Muscle of leg (tissue), 11 donors: ENCODE measurements around the gene PRDM2. TPM values are rescaled to one million over a fixed set of nuclear protein-coding genes. Genes with fewer than 3 reads are reported as not detected.
A peak's percentile ranks its signal among the peaks of the same experiment; 100 is the strongest.

Source experiments
- DNase-seq: peaks from one replicate; pipeline ENCODE4 v3.0.0; 2013
- H3K27ac ChIP-seq: one replicate; pipeline ENCODE4 v1.5.1; 2013; ENCODE audit warnings: mild to moderate bottlenecking, low read length, control low read depth
- H3K27me3 ChIP-seq: one replicate; pipeline ENCODE4 v1.6.1; 2013; ENCODE audit warnings: low read length; ENCODE audit not compliant: control insufficient read depth, insufficient read depth
- H3K36me3 ChIP-seq: one replicate; pipeline ENCODE4 v1.6.1; 2013; ENCODE audit warnings: low read length; ENCODE audit not compliant: control insufficient read depth, insufficient read depth
- H3K4me1 ChIP-seq: one replicate; pipeline ENCODE4 v1.6.1; 2013; ENCODE audit warnings: low read length; ENCODE audit not compliant: control insufficient read depth, insufficient read depth
- H3K4me3 ChIP-seq: one replicate; pipeline ENCODE4 v1.5.1; 2013; ENCODE audit warnings: low read length, control low read depth
- H3K9me3 ChIP-seq: replicated peaks from 2 replicates; pipeline ENCODE4 v1.6.1; 2013; ENCODE audit warnings: low read depth, low read length; ENCODE audit not compliant: control insufficient read depth
- WGBS: methylation state at CpG from one replicate; pipeline ENCODE4 v1.1.5; 2013; ENCODE audit warnings: missing lambda C conversion rate; ENCODE audit not compliant: insufficient coverage; 5-methylcytosine and 5-hydroxymethylcytosine counted together
- polyA plus RNA-seq, 8 donors: library from polyadenylated mRNA; unstranded; fragments of 120-200 nt; gene quantifications; one replicate each; pipeline versions ENCODE4 v1.2.1 to v1.2.3, GENCODE V29; 2013; ENCODE audit warnings: inconsistent platforms in 1 of 8, low replicate concordance in 1 of 8; ENCODE audit not compliant: insufficient read length in 8 of 8, insufficient read depth in 1 of 8
- total RNA-seq: library from RNA; stranded (reverse); fragments of 120-200 nt; gene quantifications from one replicate; pipeline ENCODE4 v1.2.4, GENCODE V29; 2013

Gene PRDM2
- total and polyA plus RNA-seq, 9 donors = 17.0 to 45.3 (median 36.8) TPM

DNA sequence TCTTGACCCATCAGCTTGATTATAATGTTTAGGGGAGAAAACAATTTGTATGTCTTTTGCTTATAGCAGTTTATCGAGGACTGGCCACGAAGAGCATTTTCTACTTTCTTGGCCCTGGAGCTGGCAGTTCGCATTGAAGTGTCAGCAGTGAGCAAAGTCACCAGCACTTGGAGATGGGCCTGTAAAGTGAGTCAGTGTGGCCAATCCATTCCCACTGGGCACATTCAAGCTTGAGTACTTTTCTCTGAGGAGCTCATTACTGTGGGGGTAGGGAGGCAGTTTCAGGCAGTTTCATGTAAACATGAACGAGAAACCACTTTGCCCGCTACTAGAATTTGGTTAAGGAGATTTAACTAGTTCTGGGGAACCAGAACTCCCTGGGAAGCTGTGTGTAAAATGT lies 164.8 kb downstream of the PRDM2 start:
- H3K27me3 ChIP-seq = no peaks in the 10 kb centered on the region
- no peak overlapping the region for H3K4me3 ChIP-seq
- H3K4me1 ChIP-seq = peaks cover 9% of the 10 kb centered on the region
- no peaks in the 10 kb centered on the region for H3K9me3 ChIP-seq
- no peaks in the 10 kb centered on the region for H3K36me3 ChIP-seq
- no CpG with 5 or more reads among the region's 5 CpGs for whole genome bisulfite sequencing
- H3K27ac ChIP-seq = no peak overlapping the region
- peak; percentile 52 for DNase-seq

DNA sequence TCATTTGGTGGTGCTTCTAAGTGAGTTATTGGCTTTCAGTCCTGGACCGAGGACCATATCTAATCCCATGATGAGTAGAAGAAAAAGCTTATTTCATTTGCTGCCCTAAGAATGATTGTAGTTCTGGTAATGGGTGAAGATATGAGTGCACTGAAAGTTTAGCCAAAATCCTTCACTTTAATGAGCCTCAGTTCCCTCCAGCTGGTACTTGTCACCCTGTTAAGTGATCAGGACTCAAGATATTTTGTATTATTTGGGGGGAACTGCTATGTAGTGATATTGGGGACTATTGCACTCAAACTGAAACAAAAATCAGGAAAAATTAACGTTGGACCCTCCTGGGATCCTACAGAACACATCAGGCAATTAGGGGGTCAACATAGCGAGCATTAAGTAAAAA lies 165.9 kb downstream of the PRDM2 start:
- no peaks in the 10 kb centered on the region for H3K9me3 ChIP-seq
- H3K27ac ChIP-seq = no peak overlapping the region
- peak; percentile 12 for DNase-seq
- no peaks in the 10 kb centered on the region for H3K27me3 ChIP-seq
- peaks cover 9% of the 10 kb centered on the region for H3K4me1 ChIP-seq
- WGBS = 75% methylated on average over 1 of the region's 3 CpGs
- H3K4me3 ChIP-seq = no peak overlapping the region
- H3K36me3 ChIP-seq = no peaks in the 10 kb centered on the region

DNA sequence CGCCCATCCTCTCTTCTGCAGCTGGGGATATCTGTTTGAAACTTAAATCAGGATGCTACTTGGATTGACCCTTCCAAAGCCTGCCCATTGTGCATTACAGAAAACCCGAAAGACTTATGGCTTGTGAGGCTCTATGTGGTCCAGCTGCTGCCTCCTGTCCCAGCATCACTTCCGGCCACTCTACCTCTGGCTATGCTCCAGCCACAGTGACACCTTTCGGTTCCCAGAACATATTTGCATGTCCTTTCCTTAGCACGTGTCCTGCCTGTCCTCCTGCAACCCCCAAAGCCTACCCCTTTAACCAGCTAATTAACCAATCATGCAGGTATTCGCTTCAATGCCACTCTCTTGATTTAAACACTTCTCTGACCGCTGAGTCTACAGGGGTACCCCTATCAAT lies 167.6 kb downstream of the PRDM2 start:
- Histone ChIP-seq H3K4me1 (peaks cover 9% of the 10 kb centered on the region), H3K4me3 (no peak overlapping the region), H3K27ac (no peak overlapping the region), H3K27me3 (no peaks in the 10 kb centered on the region), H3K9me3 (no peaks in the 10 kb centered on the region), H3K36me3 (no peaks in the 10 kb centered on the region)
- no peak for DNase-seq
- 57% methylated on average over 7 of the region's 7 CpGs for WGBS

DNA sequence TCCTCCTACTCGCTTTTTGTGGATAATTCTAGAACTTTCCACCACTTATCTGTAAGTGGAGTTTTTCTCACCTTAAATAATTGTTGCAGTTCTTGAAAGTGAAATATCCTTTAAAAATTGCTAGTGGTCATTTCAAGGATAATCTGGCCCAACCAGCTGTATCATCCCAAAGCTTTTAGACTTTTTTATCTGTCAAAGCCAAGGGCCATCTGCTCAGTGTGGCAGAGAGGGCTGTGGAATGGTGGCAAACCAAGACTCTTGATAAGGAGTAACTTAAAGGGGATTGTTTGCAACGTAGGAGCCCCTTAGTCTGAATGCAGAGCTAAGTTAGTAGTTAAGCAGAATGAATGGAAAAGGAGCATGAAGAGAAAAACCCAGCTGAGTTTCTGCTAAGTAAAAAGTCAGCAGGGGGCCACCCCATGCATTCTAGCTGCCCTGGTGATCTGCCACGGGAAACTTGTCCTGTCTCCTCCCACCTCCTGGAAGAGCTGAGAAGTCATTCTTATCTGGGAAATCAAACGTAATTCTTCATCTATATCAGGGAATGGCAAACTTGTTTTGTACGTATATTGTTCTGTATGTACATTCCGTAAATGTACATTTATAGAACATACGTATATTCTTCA lies 169.3 kb downstream of the PRDM2 start:
- H3K4me3 ChIP-seq = no peak overlapping the region
- peaks cover 7% of the 10 kb centered on the region for H3K4me1 ChIP-seq
- WGBS = 80% methylated on average over 1 of the region's 7 CpGs
- DNase-seq = no peak
- no peaks in the 10 kb centered on the region for H3K36me3 ChIP-seq
- H3K9me3 ChIP-seq = no peaks in the 10 kb centered on the region
- no peaks in the 10 kb centered on the region for H3K27me3 ChIP-seq
- H3K27ac ChIP-seq = no peak overlapping the region

DNA sequence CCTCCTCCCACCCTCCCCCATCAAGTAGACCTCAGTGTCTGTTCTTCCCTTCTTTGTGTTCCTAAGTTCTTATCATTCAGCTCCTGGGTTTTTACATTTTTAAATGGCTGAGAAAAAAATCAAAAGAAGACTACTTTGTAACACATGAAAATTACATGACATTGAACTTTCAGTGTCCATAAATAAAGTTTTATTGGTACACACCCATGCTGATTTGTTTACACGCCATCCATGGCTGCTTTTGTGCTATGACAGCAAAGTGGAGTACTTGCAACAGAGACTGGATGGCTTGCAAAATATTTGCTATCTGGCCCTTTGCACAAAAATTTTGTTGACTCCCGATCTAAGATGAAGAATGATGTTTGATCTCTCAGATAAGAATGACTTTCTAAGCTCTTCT lies 171.4 kb downstream of the PRDM2 start:
- Histone ChIP-seq H3K27ac (no peak overlapping the region), H3K9me3 (no peaks in the 10 kb centered on the region), H3K36me3 (no peaks in the 10 kb centered on the region), H3K4me3 (no peak overlapping the region), H3K4me1 (peaks cover 3% of the 10 kb centered on the region), H3K27me3 (no peaks in the 10 kb centered on the region)
- no peak for DNase-seq
- 100% methylated on average over 1 of the region's 2 CpGs for WGBS

DNA sequence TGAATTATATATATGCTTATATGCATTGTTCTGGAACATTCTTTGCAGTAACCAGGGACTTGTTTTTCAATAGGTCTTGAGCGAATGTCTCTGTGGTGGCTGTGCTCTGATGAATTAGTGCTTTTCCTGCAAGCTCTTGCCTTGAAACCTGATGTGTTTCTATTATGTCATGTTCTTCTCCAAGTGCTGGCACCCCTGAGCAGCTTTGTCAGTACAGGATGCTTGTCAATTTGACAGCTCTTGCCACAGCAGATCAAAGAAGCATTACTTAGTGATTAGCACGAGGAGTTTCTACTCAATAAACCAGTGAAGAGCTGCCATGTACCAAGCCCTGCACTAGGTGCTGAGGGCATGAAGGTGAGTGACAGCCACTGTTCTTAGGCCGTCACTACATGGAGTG lies 171.9 kb downstream of the PRDM2 start:
- Histone ChIP-seq H3K9me3 (no peaks in the 10 kb centered on the region), H3K4me3 (no peak overlapping the region), H3K36me3 (no peaks in the 10 kb centered on the region), H3K27me3 (no peaks in the 10 kb centered on the region), H3K4me1 (no peaks in the 10 kb centered on the region), H3K27ac (no peak overlapping the region)
- WGBS = 92% methylated on average over 3 of the region's 3 CpGs
- DNase-seq = no peak

DNA sequence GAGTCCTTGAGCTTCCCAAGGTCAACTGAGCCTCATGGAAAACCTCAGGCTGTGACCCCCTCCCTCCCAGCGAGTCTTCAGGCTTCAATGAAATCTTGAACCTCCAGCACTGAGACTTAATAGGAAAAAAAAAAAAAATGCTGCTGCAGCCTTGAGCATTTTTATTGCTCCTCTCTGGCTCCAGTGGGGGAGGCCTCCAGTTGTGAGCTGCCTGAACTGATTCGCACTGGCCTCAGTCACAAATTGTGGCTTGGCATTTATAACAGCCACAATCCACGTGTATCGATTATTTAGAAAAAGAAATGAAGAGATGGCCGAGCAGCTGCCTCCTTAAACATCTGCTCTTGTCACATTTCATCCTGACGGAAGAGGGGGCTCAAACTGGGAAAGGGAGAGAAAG lies 173.0 kb downstream of the PRDM2 start:
- Histone ChIP-seq H3K27ac (no peak overlapping the region), H3K4me3 (no peak overlapping the region), H3K9me3 (no peaks in the 10 kb centered on the region), H3K27me3 (no peaks in the 10 kb centered on the region), H3K4me1 (no peaks in the 10 kb centered on the region), H3K36me3 (no peaks in the 10 kb centered on the region)
- peak; percentile 21 for DNase-seq
- 67% methylated on average over 1 of the region's 6 CpGs for WGBS

Other genes with a start within 250 kb of the PRDM2 start
- 11.9 TPM for gene LRRC38, start 186.2 kb upstream of the PRDM2 start, total RNA-seq
- gene LRRC38, start 186.2 kb upstream of the PRDM2 start, polyA plus RNA-seq = 10 to 100 TPM; 17.8 to 51.2 (median 30.2) TPM
- gene PDPN, start 116.4 kb upstream of the PRDM2 start, total RNA-seq = 14.5 TPM
- gene PDPN, start 116.4 kb upstream of the PRDM2 start, polyA plus RNA-seq = 10 to 100 TPM; 28.6 to 52.2 (median 44.9) TPM